ENCODE data around the gene MPRIP.
"Not testable (repeated sequence)": the region's sequence is repeated elsewhere in the genome, so short reads cannot be mapped to it uniquely, and the experiment has no call there.

MPRIP gene

DNA sequence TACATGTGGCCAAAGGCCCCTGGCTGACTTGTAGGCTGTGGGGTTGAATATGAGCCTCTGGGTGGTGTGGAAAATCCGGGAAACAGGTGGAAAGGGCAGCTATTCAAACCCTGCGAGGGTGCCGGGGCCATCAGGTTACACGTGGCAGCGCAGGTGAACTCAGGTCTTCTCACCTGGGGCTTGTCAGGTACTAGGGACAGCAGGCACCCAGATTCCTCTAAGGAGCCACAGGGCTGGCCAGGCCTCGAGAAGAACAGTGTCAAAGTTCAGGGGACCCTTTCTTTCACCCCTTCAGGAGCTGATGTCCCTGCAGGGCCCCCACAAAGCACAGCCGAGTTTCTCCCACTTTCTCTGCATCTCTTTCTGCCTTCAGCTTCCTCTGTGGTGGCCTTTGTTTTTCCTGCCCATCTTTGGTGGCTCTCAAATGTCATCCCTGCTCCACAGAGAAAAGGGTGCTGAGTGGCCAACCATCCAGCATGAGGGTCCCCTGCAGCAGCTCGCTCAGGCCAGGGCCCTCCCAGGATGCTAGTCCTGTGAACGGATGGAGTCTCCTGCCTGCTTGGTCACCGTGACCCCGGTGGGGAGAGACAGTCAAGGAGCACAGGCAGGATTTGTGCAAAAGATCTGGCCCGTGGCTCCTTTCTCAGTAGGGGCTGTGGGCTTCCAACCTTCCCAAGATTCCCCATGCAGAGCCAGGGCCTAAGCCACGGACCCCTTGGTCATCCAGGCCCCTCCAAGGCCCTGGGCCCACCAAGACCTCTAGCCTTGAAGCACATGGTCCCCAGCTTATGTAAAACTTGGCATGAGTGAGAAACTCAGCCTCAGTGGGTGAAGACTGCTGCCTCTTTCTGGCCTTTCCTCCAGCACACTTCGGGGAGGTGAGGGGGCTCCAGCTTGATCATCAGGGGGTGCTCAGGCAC, 28.2 kb upstream of the MPRIP start:
- DNase-seq, result not testable (repeated sequence)

DNA sequence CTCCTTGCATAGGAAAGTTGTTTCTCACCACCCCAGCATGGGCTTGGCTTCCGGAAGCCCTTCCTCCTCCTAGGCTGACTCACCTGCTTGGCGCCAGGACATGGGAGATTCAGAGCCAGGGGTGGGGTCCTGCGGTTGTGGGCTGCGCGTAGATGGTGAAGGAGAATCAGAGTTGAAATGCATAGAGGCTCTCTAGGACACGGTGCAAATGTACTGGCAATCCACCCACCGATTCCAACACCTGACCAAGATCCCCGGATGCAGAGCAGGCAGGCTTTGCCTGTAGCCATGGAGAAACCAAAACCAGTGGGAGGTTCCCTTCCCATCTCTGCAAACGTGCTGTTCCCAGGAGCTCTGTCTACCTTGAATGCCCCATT, 27.5 kb upstream of the MPRIP start:
- not testable (repeated sequence) for DNase-seq

DNA sequence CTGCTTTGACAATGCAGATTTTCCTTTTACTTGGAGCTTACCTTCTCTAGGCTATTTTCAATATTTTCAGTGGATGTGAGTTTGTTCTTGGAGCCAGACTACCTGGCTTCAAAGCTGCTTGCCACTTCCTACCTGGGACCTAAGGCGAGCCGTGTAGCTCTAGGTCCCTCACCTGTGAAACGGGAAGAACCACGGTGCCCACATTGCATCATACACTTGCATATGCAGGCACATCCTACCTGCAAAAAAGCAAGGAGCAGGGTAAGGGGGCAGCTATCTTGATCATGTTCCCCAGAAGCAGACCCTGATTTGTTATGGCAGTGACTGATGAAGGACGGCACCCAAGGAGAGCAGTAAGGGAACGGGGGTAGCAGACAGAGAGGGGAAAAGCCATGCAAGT, 27.0 kb upstream of the MPRIP start:
- DNase-seq, result no peak

DNA sequence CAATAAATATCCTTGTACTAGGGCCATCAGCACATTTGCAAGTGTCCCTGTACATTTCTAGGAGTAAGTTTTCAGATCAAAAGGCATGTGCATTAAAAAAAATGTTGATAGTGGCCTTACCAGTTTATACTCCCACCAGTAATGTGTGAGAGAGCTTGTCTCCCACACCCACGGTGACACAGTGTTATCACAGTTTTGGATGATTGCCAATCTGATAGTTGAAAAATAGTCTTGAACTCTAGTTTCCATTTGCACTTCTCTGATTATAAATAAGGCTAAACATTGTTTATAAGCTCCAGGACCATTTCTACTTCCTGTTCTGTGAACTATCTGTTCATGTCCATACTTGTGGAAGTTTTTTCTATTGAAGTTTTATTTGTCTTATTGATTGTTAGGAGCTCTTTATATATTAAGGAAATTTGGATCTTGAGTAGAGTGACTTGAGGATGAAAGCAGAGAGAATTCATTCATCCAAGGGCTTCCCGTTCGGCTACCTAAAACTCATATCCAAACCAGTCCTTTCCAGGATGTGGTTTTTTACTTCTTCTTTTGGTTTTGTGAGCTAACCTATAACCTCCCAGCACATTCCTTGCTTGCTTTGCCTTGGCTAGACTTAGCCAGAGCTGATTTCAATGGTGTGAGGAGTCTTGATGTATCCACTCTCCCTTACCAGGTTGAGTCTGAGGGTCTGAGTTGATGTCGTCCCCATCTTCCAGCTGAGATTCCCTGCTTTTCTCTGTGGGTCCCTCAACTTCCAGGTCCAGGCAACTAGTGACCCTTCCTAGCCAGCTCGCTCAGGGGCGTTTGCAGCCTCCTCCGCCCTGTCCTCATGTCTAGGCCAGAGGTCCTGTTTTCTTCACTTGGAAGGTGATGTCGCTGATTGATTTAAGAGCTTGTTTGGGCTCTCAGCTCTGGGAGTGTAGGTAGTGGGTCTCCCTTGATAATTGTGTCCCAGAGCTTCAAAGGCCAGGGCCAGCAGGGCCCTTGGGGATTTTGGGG, 25.8 kb upstream of the MPRIP start:
- DNase-seq, result not testable (repeated sequence)

DNA sequence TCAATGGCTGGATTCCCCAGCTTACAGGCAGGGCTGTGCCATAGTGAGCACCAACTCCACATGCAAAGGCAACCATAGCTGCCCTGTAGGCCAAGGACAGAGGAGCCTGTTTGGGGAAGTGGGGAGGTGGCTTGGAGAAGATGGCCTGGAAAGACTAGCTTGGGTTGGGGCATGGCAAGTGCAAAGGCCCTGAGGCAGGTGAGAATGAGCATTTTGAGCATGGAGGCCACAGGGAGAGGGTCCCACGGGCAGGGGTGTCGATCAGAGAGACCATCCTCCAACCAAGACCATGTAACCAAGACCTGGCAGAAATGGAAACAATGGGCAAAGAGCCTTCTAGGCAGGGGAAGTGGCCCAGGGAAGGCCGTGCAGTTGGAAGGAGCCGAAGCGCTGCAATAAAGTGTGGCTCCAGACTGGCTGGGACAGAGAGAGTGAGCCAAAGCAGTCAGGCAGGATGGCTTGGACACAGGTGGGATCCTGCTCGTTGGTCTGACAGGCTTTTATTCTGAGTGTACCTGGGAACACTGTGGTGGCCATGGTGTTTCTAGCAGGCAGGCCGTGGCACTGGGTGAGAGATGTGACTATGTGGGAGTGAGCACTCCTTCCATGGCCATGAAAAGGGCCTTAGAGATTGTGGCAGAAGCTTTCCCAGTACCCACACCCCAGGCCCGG, 24.8 kb upstream of the MPRIP start:
- DNase-seq, result no peak

DNA sequence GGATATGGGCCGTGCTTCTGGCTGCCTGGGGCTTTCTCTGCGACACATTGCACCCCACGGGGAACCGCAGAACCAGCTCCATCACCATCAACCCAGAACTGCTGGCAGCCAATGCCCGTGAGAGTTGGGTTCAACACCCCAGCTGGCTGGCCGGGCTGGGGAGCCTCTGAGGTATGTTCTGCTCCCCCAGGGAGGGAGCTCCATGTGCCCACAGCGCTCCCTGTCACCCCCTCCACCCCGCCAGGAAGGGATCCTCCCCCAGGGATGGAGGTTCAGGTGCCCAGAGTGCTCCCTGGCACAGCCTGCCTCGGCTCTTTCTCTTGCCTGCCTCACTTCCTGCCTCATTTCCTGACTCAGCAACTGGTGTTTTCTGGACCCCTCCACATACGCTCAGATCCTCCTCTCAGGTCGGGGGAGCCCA, 24.2 kb upstream of the MPRIP start:
- DNase-seq, result no peak

DNA sequence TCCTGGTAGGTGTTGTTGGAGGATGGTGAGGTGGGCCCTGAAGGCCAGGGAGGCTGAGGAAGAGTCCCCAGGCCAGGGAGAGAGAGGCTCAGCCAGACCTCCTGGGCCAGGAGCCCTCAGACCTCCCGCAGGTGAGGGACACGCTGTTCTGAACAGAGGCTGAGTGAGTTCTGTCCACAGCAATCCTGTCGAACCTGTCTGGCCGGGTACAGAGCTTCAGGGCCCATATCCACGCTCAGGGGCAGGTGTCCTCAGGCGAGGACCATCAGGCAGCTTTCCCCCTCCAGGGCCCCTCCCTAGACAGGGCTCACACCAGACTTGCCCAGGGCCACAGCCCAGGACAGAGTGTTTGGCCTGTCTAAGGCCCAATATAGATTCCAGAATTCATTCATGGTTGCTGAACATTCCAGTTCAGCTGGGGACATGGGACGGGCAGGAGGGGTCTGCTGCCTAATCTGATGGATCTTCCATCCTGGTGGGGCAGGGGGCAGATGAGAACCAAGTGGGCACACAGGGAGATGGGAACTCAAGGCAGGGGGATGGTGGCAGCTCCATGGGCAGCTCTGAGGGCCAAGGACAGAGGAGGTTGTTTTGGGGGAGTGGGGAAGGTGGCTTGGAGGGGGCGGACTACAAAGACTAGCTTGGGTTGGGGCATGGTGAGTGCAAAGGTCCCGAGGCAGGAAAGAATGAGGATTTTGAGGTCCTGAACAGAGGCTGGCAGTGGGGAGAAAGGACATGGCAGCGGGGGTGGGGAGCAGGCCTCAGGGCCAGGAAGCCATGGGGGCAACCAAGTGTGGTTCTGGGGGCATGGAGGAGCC, 23.4 kb upstream of the MPRIP start:
- DNase-seq, result no peak

DNA sequence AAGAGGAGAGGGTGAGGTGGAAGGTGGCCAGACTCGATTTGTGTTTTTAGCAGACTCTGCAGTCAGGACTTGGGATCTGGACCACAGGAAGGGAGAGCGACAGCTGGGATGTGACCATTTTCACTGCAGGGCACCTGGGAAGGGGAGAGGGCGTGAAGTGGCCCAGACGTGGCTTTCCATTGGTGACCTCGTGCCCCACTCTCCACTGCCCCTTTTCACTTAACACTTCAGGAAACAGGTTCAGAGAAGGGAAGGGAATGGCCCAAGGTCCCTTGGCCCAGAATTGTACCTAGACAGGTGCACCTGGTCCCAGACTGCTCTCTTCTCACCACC, 22.9 kb upstream of the MPRIP start:
- DNase-seq, result no peak

DNA sequence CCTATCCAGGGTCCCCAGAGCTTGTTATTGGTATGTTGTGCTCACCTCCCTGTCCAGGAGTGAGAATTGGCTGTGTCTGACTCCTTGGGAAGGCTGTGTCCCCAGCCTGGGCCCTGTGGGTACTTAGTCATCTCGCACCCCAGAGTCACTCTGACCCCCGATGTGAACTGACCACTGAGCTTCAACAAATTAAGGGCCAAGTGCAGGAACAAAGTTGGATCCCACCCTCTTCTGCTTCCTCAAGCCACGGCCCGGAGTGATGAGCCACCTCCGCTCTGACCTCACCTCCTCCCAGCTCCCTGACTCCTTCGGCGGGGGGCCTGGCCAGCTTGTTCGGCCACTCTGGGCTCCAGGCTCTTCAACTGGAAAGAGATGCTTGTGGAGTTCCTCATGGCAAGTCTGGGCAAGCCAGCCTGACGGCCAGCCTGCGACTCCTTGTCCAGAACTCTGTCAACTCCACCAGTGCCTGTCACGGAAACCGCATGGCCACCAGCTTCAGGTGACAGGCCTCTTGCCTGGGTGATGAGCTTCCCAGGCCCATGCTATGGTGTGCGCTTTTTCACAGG, 22.3 kb upstream of the MPRIP start:
- no peak for DNase-seq

DNA sequence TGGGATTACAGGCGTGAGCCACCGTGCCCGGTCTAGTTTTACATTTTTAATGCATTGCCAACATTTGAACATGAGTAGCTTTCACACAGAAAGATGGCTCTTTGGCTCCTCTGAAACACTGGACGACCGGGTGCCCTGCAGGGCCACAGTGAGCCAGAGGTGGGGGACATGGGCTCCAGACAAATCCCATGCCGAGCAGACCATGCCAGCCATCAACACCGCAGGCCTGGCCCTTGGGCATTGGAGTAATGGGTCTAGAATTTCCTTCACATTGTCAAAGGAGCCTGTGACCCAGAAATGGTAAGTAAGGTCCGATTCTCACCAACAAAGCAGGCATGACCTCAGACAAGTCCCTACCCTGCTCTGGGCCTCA, 21.4 kb upstream of the MPRIP start:
- DNase-seq, result no peak

DNA sequence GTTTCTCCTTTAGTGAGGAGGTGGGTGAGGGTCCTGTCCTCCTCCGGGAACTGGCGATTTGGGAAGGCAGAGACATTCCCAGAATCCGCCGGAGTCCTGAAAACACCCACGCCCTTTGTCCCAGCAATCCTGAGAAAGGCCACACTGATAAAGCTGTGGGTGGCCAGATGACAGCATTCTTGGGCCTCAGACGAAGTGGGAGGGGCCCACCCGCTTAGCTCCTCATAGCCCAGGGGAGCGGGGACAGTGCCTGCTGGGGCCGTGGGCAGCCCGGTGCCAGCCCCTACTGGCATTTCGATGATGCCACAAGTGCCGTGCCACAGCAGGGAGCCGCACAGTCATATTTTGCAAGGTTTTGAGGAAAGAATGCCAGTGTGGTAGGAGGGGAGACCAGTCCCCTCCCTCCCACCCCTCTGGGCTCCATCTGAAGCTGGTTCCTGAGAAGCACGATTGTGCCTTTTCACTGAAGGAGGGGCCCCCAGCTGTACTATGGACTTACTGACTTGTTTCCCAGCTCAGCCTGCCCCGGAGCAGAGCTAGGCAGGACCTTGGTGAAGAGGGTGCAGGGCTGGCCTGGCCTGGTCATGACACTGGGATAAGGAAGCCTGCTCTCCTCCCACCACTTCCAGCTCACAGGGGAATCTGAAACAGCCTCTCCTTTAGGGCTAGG, 20.9 kb upstream of the MPRIP start:
- DNase-seq, result no peak

DNA sequence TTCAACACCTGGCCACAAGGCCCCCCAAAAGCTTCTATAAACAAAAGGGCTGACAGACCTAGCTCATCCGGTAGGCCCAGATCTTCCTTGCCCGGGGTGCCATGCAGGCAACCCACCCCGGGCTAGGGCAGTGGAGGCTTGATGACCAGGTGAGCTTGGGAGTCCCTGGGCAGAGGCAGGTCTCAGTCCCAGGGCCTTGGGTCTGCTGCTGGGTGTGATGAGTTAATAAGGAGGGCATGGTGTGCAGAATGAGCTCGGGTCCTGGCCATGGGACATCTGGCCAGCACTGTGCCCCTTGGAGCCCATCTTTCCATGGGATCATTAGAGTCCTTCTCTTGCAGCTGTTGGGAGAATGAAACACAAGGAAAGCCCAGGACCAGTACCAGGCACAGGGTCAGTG, 20.2 kb upstream of the MPRIP start:
- no peak for DNase-seq

DNA sequence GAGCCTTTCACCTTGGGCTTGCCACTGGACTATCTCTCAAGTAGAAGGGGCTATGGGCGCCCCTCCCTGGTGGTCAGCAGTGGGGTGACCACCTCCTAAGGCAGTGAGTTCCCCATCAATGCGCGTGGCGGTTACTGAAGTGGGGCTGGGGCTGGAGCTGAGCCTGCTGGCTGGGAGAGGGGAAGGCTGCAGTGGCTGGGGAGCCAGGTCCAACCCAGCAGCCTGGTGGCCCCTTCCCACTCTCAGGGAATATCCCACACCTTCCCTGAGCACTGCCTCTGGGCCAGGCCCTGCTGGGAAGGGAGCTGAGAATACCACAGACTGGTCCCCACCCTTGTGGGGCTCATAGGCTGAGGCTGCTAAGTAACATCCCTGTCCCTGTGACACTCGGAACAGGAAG, 19.8 kb upstream of the MPRIP start:
- no peak for DNase-seq

DNA sequence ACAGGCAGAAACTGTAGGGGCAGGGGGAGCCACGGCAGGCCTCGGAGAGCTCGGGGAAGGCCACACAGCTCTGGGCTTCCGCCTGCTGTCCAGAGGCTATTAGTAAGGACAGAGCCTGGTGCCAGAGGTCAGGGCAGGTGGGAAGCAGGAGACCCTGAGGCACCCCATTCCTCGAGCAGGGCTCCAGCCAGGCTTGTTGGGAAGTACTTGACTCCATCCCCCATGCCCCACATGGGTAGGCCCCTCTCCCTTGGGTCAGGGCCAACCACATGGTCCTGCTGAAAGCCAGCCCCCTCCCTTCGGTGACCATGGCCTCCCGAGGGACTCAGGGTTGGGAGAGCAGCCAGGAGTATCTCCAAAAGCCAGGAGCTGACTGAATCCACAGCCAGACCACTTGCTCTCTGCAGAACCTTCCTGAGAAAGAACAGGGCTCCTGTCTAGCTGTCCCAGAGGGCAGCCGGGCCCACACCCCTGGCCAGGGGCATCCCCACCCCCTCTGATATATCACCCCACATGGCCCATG, 17.4 kb upstream of the MPRIP start:
- no peak for DNase-seq

DNA sequence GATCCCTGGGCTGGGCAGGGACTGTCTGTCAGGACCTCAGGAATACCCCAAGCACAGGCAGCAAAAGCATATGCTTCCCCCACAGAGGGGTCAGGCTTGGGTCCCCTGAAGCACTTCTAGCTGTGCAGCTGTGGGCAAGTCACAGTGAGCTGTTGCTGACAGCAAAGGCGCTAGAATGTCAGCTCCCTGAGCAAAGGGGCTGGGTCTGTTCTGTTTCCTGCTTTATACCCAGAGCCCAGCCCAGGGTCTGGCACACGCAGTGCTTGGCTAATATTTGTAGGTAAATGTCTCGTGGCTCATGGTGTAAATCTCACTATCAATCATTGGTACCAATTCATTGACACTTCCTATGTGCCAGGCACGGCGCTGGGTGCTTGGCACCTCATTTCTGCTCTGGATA, 16.6 kb upstream of the MPRIP start:
- no peak for DNase-seq

DNA sequence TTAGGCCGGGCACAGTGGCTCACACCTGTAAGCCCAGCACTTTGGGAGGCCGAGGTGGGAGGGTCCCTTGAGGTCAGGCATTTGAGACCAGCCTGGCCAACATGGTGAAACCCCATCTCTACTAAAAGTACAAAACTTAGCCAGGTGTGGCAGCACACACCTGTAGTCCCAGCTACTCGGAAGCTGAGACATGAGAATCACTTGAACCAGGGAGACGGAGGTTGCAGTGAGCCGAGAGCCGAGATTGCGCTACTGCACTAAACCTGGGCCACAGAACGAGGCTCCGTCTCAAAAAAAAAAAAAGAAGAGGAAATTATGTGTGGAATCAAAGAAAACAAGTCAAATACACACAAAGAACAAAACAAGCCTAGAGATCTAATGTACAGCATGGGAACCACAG, 16.1 kb upstream of the MPRIP start:
- no peak for DNase-seq

DNA sequence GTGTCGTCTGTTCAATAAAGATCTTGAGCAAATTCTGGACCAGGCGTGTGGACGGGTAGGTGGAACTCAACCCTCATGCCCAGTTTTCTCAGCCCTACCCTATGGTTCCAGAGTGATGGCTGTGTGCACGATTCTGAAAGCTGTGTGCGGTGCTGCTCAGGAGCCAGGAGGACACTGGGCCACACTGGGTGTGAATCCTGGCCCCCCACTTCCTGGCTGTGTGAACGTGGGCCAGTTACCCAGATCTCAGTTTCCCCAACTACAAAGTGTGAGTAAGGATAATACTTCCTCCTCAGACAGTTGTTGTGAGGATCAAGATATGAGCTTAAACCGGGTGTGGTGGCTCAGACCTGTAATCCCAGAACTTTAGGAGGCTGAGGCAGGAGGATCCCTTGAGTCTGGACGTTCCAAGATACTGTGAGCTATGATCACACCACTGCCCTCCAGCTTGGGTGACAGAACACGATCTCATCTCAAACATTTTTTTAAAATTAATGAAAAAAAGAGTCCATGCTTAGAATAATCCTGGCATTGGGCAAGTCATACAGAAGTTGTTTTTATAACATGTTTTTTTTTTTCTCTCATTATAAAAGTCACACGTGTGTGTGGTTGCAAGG, 14.7 kb upstream of the MPRIP start:
- no peak for DNase-seq

DNA sequence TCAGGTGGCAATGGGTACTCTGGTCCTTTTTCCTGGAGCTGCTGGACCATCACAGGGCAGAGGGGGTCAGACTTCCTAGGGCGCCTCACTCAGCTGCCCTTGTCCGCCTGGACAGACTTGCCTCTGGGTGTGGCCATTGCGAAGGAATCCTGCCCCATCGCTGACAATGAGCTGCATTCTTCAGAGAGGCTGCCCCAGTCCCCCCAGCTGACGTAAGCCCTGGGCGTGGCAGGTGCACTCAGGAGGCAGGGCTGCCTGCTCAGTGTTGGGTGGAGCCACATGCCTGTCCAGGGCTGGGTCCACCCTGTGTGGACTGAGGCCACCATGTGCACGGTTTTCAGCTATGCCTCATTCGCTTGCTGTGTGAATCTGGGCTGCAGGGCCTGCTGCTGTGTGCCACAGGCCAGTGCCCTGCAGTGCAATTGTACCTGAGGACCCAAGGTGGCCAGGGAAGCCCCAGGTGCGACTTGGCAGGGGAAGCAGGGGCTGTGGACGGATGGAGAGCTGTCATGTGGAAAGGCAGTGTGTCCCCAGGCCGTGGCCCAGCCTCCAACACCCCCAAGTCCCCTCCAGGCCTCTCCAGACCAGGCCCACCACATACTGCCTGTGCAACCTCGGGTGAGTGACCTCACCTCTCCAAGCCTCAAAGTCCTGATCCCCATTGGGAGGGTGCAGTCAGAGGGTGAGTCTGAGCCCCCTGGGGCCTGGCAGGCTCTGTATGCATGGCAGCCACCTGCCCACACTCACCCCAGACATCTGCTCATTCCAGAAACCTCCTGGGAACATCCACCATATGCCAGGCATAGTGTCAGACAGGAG, 14.0 kb upstream of the MPRIP start:
- DNase-seq, result no peak

DNA sequence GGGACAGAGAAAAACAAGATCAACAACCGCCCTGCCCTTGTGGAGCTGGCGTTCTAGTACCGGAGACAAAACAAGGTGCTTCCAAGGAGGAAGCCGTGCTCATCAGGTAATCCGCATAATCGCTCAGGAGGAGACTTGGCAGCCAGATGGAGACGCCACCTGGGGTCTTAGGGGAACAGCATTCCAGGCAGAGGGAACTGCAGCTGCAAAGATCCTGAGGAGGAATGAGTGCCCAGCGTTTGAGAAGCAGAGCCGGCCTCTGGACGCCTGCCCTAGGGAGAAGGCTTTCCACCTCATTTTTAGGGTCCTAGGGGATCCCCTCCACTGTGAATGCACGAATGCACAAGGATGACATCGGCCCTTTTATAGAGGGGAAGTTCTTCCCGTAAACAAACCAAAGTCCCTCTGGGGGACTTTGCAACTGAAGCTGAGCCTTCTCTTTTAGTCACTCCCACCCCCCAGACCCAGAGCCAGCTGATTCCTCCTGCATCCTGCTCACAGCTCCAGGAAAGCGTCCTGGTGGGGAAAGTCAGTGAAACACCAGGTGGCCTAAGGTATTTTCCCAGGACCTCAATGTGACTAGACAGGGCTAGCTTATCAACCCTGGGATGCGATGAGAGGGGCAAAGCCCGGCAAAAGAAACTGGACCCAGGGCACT, 13.2 kb upstream of the MPRIP start:
- no peak for DNase-seq

Measured in stimulated activated CD4-positive, alpha-beta T cell treated with anti-CD3 and anti-CD28 coated beads, Interleukin-1b, Interleukin-23, amount 100 ng/mL, for 48 hours (primary cell).